GM10847 (cell line): ENCODE data around the gene WASF3.

ENCODE experiments used
- POLR2A ChIP-seq: IDR thresholded peaks from 2 replicates; pipeline ENCODE4 v1.6.1; 2011; ENCODE audit not compliant: insufficient read length; ENCODE audit errors: extremely low read depth

The WASF3 gene

DNA sequence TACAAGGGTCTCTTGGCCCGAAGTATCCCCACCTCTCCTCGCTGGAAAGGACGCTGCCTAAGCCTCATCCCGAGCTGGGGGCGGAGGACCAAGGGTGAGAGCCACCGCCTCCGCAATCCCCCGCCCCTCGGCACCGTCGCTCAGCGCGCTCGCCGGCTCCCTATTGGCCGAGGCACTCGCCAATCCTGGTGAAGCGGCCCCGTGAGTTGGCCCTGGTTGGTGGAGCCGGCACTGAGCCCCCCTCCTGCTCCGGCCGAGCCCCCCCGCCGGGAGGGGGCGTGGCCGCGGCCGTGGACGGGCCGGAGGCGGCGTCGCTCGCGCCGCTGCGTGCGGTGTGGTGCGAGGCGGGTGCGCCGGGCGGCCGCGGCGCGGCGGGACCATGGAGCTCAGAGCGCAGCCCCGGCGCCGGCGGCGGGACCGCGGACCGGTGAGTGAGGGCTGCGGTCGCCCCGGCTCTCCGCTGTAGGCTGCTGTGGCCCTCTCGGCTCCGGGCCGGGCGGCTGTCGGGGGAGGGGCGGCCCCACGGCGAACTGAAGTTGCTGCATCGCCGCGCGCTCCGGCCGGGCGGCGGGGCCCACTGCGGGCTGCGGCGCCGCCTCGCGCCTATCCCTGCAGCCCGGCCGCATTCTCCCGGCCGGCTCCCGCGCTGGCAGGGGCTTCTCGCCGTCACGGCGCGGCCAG lies at the start of gene WASF3:
Gene WASF3 (plus strand): TSS at position 291 of the 681 bp plus-strand sequence. CDS start 84,588 bp downstream, outside the sequence.
- no peak for TF ChIP-seq POLR2A

GRCh38 chr13:26508885-26509284 lies 48.6 kb upstream of the WASF3 start:
- TF ChIP-seq POLR2A: no peak

- TF ChIP-seq POLR2A: no peak
Observed at GRCh38 chr13:26509491-26509890, 48.0 kb upstream of the WASF3 start.

DNA sequence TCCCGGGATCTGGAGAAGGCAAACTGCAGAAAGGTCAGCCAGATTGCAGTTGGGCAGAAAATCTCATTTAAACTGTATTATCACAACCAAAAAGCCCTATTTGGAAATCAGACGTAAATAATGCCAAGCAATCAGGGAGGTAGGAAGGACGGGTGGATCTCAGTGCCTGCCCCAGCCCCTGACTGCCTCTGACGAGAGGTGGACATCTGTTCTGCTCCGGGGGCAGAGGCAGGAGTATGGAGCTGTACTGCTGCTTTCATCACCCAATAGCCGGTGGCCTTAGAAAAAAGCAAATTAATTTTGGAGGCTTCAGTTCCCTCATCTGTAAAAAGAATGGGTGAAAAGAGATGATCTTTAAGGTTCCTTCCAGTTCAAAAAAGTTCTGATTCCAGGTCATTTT lies 43.6 kb upstream of the WASF3 start:
- TF ChIP-seq POLR2A: no peak

DNA sequence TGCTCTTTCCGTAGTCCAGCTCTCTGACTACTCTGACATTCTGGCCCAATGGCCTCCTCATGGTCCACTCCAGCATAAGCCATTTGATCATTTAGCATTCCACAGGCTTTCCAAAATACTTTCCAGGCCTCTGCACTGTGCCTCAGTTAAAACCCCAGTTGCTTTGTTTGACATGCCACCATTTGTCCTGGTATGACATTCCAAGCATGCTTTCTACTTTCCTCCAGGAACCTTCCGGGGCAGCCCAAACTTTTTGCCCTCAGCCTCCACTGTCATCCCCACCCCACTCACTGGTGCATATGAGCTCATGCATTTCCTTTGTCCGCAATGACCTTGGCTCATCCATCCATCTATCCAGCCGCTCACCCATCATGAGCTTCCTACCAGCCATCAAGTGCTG lies 41.8 kb upstream of the WASF3 start:
- TF ChIP-seq POLR2A: no peak

GRCh38 chr13:26517936-26518335 lies 39.5 kb upstream of the WASF3 start:
- no peak for TF ChIP-seq POLR2A

GRCh38 chr13:26518451-26518959 lies 39.0 kb upstream of the WASF3 start:
- TF ChIP-seq POLR2A: no peak

GRCh38 chr13:26522571-26522970 lies 34.9 kb upstream of the WASF3 start:
- TF ChIP-seq POLR2A: no peak

DNA sequence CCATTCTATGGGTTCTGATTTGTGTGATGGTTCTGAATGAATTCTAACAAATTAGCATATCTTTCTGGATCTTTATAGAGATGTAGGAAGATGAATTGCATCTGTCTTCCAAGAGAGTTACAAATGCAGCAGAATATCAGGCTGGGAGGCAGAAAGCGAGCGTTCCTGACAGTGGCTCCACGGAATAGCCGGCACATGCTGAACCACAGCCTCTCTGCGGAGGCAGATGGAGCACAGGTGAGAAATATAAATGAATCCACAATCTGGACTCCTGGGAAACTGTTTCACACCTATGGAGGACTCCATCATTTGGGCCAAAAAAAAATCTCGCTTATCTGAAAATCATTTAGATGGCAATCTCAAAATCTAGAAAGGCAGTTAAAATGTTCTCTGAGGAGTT lies 34.5 kb upstream of the WASF3 start:
- TF ChIP-seq POLR2A: no peak

DNA sequence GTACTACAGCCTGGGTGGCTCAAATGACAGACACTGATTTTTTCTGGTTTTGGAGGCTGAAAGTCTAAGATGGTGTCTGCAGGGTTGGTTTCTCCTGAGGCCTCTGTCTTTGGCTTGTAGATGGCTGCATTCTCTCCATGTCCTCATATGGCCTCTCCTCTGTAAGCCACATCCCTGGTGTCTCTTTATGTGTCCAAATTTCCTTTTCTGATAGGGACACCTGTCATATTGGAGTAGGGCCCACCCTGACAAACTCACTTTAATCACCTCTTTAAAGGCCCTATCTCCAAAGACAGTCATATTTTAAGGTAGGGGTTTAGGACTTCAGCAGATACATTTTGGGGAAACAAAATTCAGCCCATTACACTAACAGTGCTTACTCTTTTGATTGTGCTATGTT lies 32.0 kb upstream of the WASF3 start:
- no peak for TF ChIP-seq POLR2A

- TF ChIP-seq POLR2A: no peak
Observed at GRCh38 chr13:26526702-26527216, 30.7 kb upstream of the WASF3 start.

- TF ChIP-seq POLR2A: no peak
Observed at GRCh38 chr13:26528527-26528926, 29.0 kb upstream of the WASF3 start.

GRCh38 chr13:26529441-26529840 lies 28.0 kb upstream of the WASF3 start:
- TF ChIP-seq POLR2A: no peak

DNA sequence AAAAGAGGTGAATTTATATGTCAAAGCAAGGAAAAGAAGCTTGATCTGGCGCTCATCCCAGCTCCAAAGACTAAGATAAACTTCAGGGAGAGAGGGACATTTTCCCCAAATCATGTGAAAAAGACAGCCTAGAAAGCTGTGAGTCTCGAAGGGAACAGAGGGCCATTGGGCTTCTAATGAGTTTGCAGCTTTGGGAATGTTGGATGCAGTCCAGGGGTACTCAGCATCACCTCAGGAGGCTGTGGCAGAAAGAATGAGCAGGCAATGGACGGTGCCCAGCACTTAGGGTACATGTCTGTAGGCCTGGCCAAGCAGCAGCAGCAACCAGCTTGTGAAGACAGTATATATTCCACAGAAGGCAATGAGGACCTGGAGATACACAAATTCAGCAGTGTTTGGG lies 25.7 kb upstream of the WASF3 start:
- TF ChIP-seq POLR2A: no peak

GRCh38 chr13:26534036-26534726 lies 23.3 kb upstream of the WASF3 start:
- no peak for TF ChIP-seq POLR2A

GRCh38 chr13:26538363-26539317 lies 18.8 kb upstream of the WASF3 start:
- no peak for TF ChIP-seq POLR2A

DNA sequence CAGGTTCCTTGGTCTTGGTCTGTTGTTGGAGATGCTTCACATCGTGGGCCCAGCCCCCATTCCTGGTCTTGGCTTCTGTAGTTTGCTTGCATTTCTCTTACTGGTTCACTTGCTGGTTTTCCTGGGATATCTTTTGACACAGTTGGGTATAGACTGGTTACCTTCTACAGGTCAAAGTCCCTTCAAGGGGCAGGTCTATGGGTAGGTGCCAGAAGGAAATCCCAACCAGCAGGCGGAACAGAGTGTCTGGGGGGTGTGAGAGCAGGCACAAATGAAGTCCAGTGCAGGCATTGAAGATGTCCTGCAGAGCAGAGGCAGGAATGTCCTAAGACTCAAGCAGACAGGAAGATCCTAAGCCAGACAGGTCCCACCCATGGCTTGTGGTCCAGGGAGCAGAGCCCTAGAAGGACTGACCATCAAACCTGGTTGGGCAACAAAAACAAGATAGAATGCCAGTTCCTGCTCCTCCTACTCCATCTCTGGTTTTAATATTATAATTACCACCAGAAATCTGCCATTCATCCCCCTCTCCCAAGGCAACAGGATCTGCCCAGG lies 17.7 kb upstream of the WASF3 start:
- no peak for TF ChIP-seq POLR2A
